Measurements from ENCODE around the gene ATP8A1.
"Not testable (repeated sequence)": the region's sequence is repeated elsewhere in the genome, so short reads cannot be mapped to it uniquely, and the experiment has no call there.

ATP8A1 gene

GRCh38 chr4:42497142-42497910 is 159.6 kb downstream of the ATP8A1 start:
- no peak for DNase-seq

DNA sequence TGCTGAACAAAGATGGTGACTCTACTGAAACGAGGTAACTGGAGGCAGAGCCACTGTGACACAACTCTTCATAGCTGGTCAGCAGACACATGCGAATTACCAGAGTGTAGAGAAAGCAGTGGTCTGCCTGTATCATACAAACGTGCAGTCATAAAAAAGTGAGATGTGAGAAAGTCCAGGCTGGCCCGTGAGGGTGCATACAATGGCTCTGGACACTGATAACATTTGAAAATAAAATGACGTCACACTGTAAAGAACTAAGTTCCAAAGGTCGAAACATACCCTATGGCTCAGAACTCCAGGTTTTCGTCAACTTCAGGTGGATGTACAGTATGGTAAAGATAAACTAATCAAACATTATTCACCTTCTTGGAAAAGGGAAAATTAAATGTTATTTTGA is 163.9 kb downstream of the ATP8A1 start:
- no peak for DNase-seq

- no peak for DNase-seq
These were observed 166.9 kb downstream of the ATP8A1 start for GRCh38 chr4:42490015-42490414.

- no peak for DNase-seq
These were observed 167.8 kb downstream of the ATP8A1 start for GRCh38 chr4:42489095-42489494.

- no peak for DNase-seq
These were observed 168.4 kb downstream of the ATP8A1 start for GRCh38 chr4:42488554-42488953.

DNA sequence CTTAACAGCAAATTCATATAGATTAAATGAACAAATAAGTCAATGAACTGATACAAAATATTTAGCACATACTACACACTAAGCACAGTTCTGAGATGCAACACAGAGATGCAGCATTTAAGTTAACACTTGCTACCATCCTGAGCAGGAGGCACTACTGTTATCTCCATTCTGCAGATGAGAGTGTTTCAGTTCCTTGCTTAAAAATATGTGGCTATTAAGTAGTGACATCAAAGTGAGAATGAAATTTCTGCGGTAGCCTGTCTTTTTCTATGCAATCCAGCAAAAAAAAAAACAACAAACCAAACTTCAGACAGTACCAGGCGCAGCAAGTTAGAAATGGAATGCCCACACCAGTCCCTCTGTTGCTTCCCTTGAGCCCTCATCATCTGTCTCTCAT is 168.8 kb downstream of the ATP8A1 start:
- no peak for DNase-seq

DNA sequence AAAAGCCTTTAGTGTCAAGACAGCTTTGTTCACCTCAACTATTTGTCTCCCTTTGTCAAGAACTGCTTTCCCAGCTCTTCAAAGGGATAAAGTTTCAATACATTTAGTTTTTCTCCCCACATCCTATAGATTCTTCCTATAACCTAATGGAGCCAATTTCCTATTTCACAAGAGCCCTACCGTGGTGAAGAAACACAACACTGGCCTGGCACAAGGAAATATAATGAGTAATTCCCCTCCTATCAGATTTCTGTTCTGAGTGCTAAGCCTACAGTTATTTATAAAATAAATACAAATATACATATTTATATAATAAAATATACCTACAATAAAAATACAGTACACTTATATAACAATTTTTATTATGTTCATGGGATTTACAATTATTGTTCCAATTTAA is 169.7 kb downstream of the ATP8A1 start:
- DNase-seq = no peak

GRCh38 chr4:42486156-42486555 is 170.7 kb downstream of the ATP8A1 start:
- not testable (repeated sequence) for DNase-seq

GRCh38 chr4:42484630-42485029 is 172.3 kb downstream of the ATP8A1 start:
- no peak for DNase-seq

DNA sequence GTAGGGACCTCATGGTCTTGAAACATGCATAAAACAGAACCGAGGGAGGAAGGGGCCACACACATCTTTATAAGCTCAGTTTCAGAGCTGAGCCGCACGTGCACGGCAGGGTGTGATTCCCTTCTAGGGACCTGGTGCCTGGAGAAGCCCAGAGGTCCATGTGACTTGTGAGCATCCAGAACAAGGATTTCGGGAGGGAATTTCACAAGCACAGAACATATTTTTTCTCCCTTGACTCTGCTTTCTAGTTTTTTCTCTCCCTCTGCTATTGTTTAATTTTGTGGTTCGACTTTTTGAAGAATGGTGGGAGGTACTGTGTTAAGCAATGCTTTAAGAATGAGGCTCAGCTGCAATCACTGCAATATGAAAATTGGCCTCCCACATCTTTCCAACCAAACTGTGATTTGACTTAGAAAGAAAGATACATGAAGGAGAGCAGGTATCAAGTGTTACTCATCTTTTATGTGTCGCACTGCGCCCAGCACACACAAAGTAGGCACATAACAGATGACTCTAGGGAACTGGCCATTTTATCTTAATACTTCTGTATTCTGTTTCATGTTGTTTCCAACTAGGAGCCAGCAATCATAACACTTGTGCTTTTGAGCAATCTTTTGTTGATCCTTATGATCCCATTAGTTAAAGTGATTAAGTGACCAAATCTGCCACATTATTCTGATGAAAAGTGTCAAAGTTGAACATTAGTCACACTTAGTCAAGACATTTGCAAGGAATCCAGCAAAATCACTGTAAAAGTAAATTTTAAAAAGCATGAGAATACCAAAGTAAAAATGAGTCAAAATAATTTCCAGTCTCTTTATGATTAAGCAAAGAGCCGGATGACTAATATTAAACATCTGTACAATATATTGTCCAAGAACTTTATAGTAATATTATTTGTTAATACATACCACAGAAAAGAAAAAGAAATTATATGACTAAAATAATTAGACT is 173.2 kb downstream of the ATP8A1 start:
- DNase-seq = no peak

GRCh38 chr4:42482516-42483327 is 174.2 kb downstream of the ATP8A1 start:
- DNase-seq = no peak

DNA sequence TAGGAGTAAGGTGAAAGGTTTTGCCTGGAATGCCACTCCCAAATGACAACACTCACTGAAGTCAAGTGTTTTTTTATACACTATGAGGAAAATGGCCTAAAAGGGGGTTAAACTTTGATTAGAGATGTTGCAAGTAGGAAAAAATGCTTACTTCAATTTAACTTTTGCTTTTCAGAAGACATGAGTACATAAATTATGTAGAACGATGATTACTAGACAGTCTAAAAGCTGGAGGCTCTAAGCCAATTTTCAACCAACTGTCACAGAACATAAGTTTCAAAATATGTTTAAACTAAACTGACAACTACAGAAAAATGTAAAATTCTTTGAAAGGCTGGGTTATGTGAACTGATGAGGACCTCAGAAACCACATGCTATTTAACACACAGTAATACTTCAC is 176.2 kb downstream of the ATP8A1 start:
- no peak for DNase-seq

- DNase-seq = no peak
These were observed 176.6 kb downstream of the ATP8A1 start for GRCh38 chr4:42480281-42480680.

GRCh38 chr4:42478946-42479345 is 178.0 kb downstream of the ATP8A1 start:
- no peak for DNase-seq

DNA sequence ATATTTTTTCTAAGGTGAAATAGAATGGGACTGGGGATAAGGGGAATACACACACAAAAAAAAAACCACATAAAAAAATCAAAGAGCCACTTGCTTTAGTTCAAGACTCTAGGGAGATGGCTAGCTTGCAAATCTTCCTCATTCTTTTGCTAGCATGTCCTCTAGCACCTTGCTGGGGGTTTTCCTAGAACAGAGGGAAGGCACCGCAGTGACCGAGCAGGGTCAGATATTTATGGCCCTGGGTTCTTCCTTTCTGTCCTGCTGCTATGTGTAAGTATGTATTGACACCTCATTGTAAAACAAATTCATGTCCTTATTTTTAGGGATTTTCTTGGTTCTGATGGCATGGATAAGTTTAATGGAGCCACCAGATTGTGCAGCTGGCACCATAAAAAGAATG is 178.4 kb downstream of the ATP8A1 start:
- no peak for DNase-seq

- no peak for DNase-seq
These were observed 182.5 kb downstream of the ATP8A1 start for GRCh38 chr4:42474406-42474805.

DNA sequence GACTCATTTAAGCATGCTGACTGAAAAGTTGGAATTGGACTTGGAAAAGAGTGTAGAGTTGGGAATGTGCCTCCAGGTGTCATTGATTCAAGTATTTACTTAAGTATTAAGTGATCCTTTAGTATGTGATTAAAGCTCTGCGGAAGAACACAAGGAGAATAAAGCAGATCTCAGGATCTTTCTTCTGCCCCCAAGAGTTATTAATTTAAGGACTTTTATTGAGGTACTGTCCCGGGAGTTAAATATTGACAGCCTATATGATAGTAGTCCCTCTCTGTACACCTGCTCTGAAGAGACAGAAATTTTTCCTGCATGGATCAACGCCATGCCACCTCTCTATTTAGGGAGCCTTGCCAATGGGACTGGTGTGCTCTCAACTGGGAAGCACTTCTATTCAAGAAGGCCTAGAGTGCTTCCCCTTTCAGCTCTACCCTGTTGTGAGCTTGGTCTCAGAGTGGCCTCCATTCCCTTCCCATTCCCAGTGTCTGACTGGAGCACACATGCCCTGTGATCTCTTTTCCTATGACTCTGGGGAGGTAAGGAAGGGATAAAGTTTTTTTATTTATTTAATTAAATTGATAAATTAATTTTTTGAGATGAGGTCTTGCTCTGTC is 183.7 kb downstream of the ATP8A1 start:
- no peak for DNase-seq

DNA sequence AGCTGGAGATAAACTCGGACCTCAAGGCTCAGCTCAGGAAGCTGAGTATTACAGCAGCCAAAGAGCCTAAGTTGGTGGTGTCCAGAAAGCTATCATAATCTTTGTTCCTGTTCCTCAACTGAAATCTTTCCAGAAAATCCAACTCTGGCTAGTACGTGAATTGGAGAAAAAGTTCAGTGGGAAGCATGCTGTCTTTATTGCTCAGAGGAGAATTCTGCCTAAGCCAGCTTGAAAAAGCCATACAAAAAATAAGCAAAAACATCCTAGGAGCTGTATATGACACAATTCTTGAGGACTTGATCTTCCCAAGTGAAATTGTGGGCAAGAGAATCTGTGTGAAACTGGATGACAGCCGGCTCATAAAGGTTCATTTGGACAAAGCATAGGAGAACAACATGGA is 185.0 kb downstream of the ATP8A1 start:
- no peak for DNase-seq

- no peak for DNase-seq
These were observed 186.9 kb downstream of the ATP8A1 start for GRCh38 chr4:42470023-42470422.

- not testable (repeated sequence) for DNase-seq
These were observed 189.1 kb downstream of the ATP8A1 start for GRCh38 chr4:42467777-42468176.

- DNase-seq = no peak
These were observed 190.5 kb downstream of the ATP8A1 start for GRCh38 chr4:42466273-42466844.

DNA sequence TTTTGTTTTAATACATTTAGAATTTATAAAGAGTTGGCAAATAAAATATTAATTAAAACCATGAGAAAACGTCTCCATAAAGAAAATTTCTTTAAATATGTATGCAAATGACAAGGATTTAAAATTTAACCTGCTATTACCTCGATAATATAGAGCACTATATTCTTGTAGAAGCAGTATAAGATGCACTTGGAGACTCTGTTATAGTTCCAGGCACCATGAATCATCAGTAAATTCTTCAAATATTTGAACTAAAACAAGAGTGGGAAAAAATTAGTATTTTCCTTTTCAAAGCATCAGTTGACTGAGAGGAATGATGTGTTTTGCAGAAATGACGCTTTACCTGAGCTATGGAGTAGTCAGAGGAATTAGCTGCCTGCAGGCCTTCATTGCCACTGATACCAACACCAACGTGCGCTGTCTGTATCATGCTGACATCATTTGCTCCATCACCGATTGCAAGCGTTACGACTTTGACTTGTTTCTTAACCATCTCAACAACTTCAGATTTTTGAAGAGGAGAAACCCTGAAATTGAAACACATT is 192.3 kb downstream of the ATP8A1 start:
- no peak for DNase-seq
